Measurements from ENCODE around the gene TNFSF10. TPM values are rescaled to one million over a fixed set of nuclear protein-coding genes. Genes with fewer than 3 reads are reported as not detected.

TNFSF10 gene
- total and polyA plus RNA-seq, 2 of the 4 experiments (the other 2 are of a cell fraction) = 0.63 to 1.3 TPM

DNA sequence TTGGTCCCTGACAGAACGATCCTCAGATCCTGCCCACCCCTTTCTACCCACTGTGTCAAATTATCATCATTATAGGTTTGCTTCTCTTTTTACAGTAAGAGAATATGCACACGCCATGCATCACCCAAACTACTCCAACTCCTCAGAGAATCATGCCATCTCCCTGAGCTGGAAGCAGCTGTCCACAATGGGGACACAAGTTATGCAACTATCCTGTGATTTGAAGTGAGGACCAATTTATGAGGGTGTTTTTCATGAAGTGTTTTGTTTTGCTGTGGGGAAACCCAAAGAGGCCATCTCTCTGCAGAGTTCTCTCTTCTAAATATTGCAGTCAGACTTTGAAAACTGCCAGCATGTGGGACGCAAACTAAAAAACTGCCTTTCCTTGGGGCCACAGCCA lies 35.8 kb upstream of the TNFSF10 start:
- CTCF ChIA-PET = no interaction called here

More for the DNA sequence above, 35.8 kb upstream of the TNFSF10 start:
- H2BK120ac ChIP-seq (ENCODE audit: low read depth, low read length) = no peak overlapping the region
- dilution Hi-C loops (cut with HindIII; ENCODE audit: low sequenced_read_pairs, unreplicated experiment) = no loop called here
- H3K18ac ChIP-seq (ENCODE audit: low read depth, low read length) = no peak overlapping the region
- no peak overlapping the region for H2AK5ac ChIP-seq (ENCODE audit: low read depth, low read length)
- no CpG with 5 or more reads among the region's 3 CpGs for WGBS, 2 experiments (ENCODE audit: extremely low coverage in 2 of 2, insufficient read length in 1 of 2)
- POLR2A ChIA-PET (ENCODE audit: unreplicated experiment) = no interaction called here
- ATAC-seq (ENCODE audit: low read depth) = no peak
- BruUV-seq (replicated peaks) = no TSS peak
- TF ChIP-seq FOS (IDR thresholded peaks at IDR 0.05; ENCODE audit: low read depth, low read length) = no peak
- no peak for TF ChIP-seq POLR2A (IDR thresholded peaks at IDR 0.05; ENCODE audit: low read depth, low read length)
- TF ChIP-seq, protein P1, sequence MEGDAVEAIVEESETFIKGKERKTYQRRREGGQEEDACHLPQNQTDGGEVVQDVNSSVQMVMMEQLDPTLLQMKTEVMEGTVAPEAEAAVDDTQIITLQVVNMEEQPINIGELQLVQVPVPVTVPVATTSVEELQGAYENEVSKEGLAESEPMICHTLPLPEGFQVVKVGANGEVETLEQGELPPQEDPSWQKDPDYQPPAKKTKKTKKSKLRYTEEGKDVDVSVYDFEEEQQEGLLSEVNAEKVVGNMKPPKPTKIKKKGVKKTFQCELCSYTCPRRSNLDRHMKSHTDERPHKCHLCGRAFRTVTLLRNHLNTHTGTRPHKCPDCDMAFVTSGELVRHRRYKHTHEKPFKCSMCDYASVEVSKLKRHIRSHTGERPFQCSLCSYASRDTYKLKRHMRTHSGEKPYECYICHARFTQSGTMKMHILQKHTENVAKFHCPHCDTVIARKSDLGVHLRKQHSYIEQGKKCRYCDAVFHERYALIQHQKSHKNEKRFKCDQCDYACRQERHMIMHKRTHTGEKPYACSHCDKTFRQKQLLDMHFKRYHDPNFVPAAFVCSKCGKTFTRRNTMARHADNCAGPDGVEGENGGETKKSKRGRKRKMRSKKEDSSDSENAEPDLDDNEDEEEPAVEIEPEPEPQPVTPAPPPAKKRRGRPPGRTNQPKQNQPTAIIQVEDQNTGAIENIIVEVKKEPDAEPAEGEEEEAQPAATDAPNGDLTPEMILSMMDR (conservative IDR thresholded peaks at IDR 0.05; ENCODE audit: low read depth, low read length) = no peak
- no peak for TF ChIP-seq NFE2L2 (IDR thresholded peaks at IDR 0.05; ENCODE audit: low read depth, low read length)
- TF ChIP-seq BHLHE40 (IDR thresholded peaks at IDR 0.05; ENCODE audit: low read depth, low read length) = no peak
- TF ChIP-seq CEBPB (IDR thresholded peaks at IDR 0.05; ENCODE audit: low read depth, low read length) = no peak
- no peak for TF ChIP-seq RAD21 (IDR thresholded peaks at IDR 0.05; ENCODE audit: low read length)
- TF ChIP-seq, protein P2, sequence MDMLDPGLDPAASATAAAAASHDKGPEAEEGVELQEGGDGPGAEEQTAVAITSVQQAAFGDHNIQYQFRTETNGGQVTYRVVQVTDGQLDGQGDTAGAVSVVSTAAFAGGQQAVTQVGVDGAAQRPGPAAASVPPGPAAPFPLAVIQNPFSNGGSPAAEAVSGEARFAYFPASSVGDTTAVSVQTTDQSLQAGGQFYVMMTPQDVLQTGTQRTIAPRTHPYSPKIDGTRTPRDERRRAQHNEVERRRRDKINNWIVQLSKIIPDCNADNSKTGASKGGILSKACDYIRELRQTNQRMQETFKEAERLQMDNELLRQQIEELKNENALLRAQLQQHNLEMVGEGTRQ (IDR thresholded peaks at IDR 0.05; ENCODE audit: low read depth, low read length) = no peak
- TF ChIP-seq MAZ (IDR thresholded peaks at IDR 0.05; ENCODE audit: borderline replicate concordance, low read depth, low read length) = no peak
- TF ChIP-seq SMC3 (IDR thresholded peaks at IDR 0.05; ENCODE audit: low read depth, low read length) = no peak
- H4K5ac ChIP-seq (ENCODE audit: low read depth, low read length) = no peak overlapping the region
- peak overlapping the region; percentile 29 for H2AFZ ChIP-seq (replicated peaks; ENCODE audit: low read length, poor library complexity)
- H3K9me1 ChIP-seq (ENCODE audit: insufficient read depth, low read length) = peaks cover 3% of the 10 kb centered on the region; the same call in 1 of the 2 replicates
- no peak overlapping the region for H4K91ac ChIP-seq (ENCODE audit: insufficient read depth, low read depth, low read length)
- H3K4me3 ChIP-seq (ENCODE audit: insufficient read depth, low read depth, low read length) = no peak overlapping the region
- H2BK5ac ChIP-seq (ENCODE audit: low read depth, low read length, poor library complexity, severe bottlenecking) = no peak overlapping the region
- no peaks in the 10 kb centered on the region for H3K27me3 ChIP-seq (ENCODE audit: control insufficient read depth, insufficient read depth, low read length)
- H3K79me1 ChIP-seq (ENCODE audit: low read depth in 1 of 2, low read length in 2 of 2) = no peaks in the 10 kb centered on the region
- H4K20me1 ChIP-seq (ENCODE audit: insufficient read depth, low read length) = no peaks in the 10 kb centered on the region
- no peak overlapping the region for H2BK15ac ChIP-seq (ENCODE audit: low read depth, low read length)
- H2BK20ac ChIP-seq (ENCODE audit: low read depth, low read length) = no peak overlapping the region
- H3K56ac ChIP-seq (ENCODE audit: extremely low read depth, insufficient read depth, low read length) = no peak overlapping the region
- no peaks in the 10 kb centered on the region for H3K9me3 ChIP-seq (ENCODE audit: control insufficient read depth, insufficient read depth, low read length)
- peaks cover 11% of the 10 kb centered on the region for H3K4me1 ChIP-seq (ENCODE audit: control insufficient read depth, insufficient read depth, low read length)
- no peak overlapping the region for H2AK9ac ChIP-seq (replicated peaks; ENCODE audit: low read depth, low read length, poor library complexity)
- H3K4me2 ChIP-seq (ENCODE audit: low read depth, low read length) = no peak overlapping the region
- H3K36me3 ChIP-seq (ENCODE audit: control insufficient read depth, insufficient read depth, low read length) = no peaks in the 10 kb centered on the region
- no peak overlapping the region for H3K14ac ChIP-seq (replicated peaks; ENCODE audit: low read depth, low read length)
- H4K8ac ChIP-seq (ENCODE audit: low read depth in 2 of 2, low read length in 2 of 2) = no peak overlapping the region
- intact Hi-C loops (cut with micrococcal nuclease) = no loop called here
- in situ Hi-C loops (cut with MboI; ENCODE audit: low sequenced_read_pairs) = no loop called here
- no peak for DNase-seq
- H3K4ac ChIP-seq (ENCODE audit: low read depth, low read length) = no peak overlapping the region
- no peak overlapping the region for H3K23ac ChIP-seq (ENCODE audit: low read depth, low read length)
- no peak overlapping the region for H3K27ac ChIP-seq (ENCODE audit: insufficient read depth, low read length)
- H3K9ac ChIP-seq (ENCODE audit: low read depth, low read length) = no peak overlapping the region
